K562 (cell line): ENCODE data around the gene LILRB3. TPM values are rescaled to one million over a fixed set of nuclear protein-coding genes. Genes with fewer than 3 reads are reported as not detected.

ENCODE experiments used
- CBX2 ChIP-seq: fragments of 200-600 bp; sonication (generic); IDR thresholded peaks from one replicate; pipeline ENCODE4 v1.6.1; 2012; ENCODE audit warnings: mild to moderate bottlenecking, low read length, inconsistent platforms; ENCODE audit not compliant: insufficient read depth, poor library complexity, severe bottlenecking
- CREB3 ChIP-seq: fragments of 450-650 bp; conservative IDR thresholded peaks from 2 replicates; pipeline ENCODE4 v1.6.1; 2016; ENCODE audit warnings: missing genetic modification characterization, low read depth, mild to moderate bottlenecking, missing compliant biosample characterization, moderate library complexity
- ELF2 ChIP-seq: fragments of 250-450 bp; sonication (Bioruptor Pico); IDR thresholded peaks from 2 replicates; pipeline ENCODE4 v1.5.0; 2021; ENCODE audit warnings: mild to moderate bottlenecking
- EP400 ChIP-seq: fragments of 450-650 bp; IDR thresholded peaks from 2 replicates; pipeline ENCODE4 v1.6.1; 2017; ENCODE audit warnings: antibody characterized with exemption, mild to moderate bottlenecking, moderate library complexity
- FOXK1 ChIP-seq: sonication (generic); formaldehyde crosslinking; IDR thresholded peaks from 2 replicates; pipeline ENCODE4 v1.8.0; 2022; ENCODE audit warnings: missing genetic modification reagents, mild to moderate bottlenecking, borderline replicate concordance
- HDAC3 ChIP-seq: fragments of 450-650 bp; IDR thresholded peaks from 2 replicates; pipeline ENCODE4 v1.6.1; 2018; ENCODE audit warnings: borderline replicate concordance, mild to moderate bottlenecking, moderate library complexity; ENCODE audit not compliant: partially characterized antibody
- ID3 ChIP-seq, 2 experiments: fragments of 250-450 bp in 1 of 2; fragments of 450-650 bp in 1 of 2; sonication (Bioruptor Pico) in 1 of 2; IDR thresholded peaks; 2 replicates each; pipeline versions ENCODE4 v1.6.1 to v1.8.0; 2016 to 2021; ENCODE audit warnings: mild to moderate bottlenecking in 2 of 2, moderate library complexity in 2 of 2, missing compliant biosample characterization in 1 of 2, missing genetic modification characterization in 1 of 2
- MAX ChIP-seq: sonication (generic); formaldehyde crosslinking; IDR thresholded peaks from 2 replicates; pipeline ENCODE4 v1.9.0; 2022; ENCODE audit warnings: mild to moderate bottlenecking, missing genetic modification reagents
- MTA2 ChIP-seq: fragments of 450-650 bp; IDR thresholded peaks from 2 replicates; pipeline ENCODE4 v1.6.1; 2016; ENCODE audit warnings: low read depth
- MTA3 ChIP-seq: fragments of 450-650 bp; formaldehyde crosslinking; IDR thresholded peaks from 2 replicates; pipeline ENCODE4 v1.6.1; 2017; ENCODE audit warnings: mild to moderate bottlenecking, borderline replicate concordance
- NCOA6 ChIP-seq: fragments of 450-650 bp; IDR thresholded peaks from 2 replicates; pipeline ENCODE4 v1.6.1; 2017; ENCODE audit warnings: mild to moderate bottlenecking
- NR1H2 ChIP-seq: sonication (generic); formaldehyde crosslinking; IDR thresholded peaks from 2 replicates; pipeline ENCODE4 v1.4.0; 2020; ENCODE audit warnings: mild to moderate bottlenecking, missing genetic modification reagents
- NR4A1 ChIP-seq, 2 experiments: fragments of 250-450 bp in 1 of 2; fragments of 450-650 bp in 1 of 2; sonication (Bioruptor Pico) in 1 of 2; IDR thresholded peaks; 2 replicates each; pipeline versions ENCODE4 v1.4.0 to v1.6.1; 2016 to 2020; ENCODE audit warnings: mild to moderate bottlenecking in 2 of 2, missing compliant biosample characterization in 1 of 2, missing genetic modification characterization in 1 of 2, moderate library complexity in 1 of 2
- NUFIP1 ChIP-seq: fragments of 450-650 bp; IDR thresholded peaks from 2 replicates; pipeline ENCODE4 v1.6.1; 2018; ENCODE audit not compliant: partially characterized antibody
- PTTG1 ChIP-seq: fragments of 450-650 bp; IDR thresholded peaks from 2 replicates; pipeline ENCODE4 v1.6.1; 2016; ENCODE audit warnings: low read depth, mild to moderate bottlenecking, missing genetic modification characterization, missing compliant biosample characterization
- RBM25 ChIP-seq: fragments of 200-400 bp; formaldehyde crosslinking; IDR thresholded peaks from 2 replicates; pipeline ENCODE4 v1.6.1; 2018; ENCODE audit warnings: low read length, low read depth, moderate library complexity; ENCODE audit not compliant: severe bottlenecking
- SMAD1 ChIP-seq: fragments of 150-350 bp; IDR thresholded peaks from 2 replicates; pipeline ENCODE4 v1.6.1; 2014; ENCODE audit warnings: low read length, low read depth; ENCODE audit not compliant: partially characterized antibody
- ZBTB12 ChIP-seq: fragments of 250-450 bp; sonication (Bioruptor Pico); IDR thresholded peaks from 2 replicates; pipeline ENCODE4 v1.4.0; 2020
- ZC3H8 ChIP-seq: fragments of 450-650 bp; IDR thresholded peaks from 2 replicates; pipeline ENCODE4 v1.6.1; 2017
- ZNF197 ChIP-seq: fragments of 200-800 bp; sonication (Bioruptor generic); IDR thresholded peaks from 2 replicates; pipeline ENCODE4 v1.6.1; 2016; ENCODE audit warnings: low read depth, missing genetic modification characterization, missing compliant biosample characterization
- ZNF277 ChIP-seq: fragments of 250-450 bp; sonication (Bioruptor Pico); IDR thresholded peaks from 2 replicates; pipeline ENCODE4 v1.8.0; 2022; ENCODE audit warnings: inconsistent platforms, mild to moderate bottlenecking, moderate library complexity, borderline replicate concordance
- ZNF444 ChIP-seq: fragments of 250-450 bp; sonication (Bioruptor Pico); IDR thresholded peaks from 2 replicates; pipeline ENCODE4 v1.4.0; 2020; ENCODE audit warnings: mild to moderate bottlenecking, moderate library complexity
- polyA plus RNA-seq, 8 experiments: library from polyadenylated mRNA; depleted of rRNA in 4 of 8; stranded (reverse) in 5 of 8; unstranded in 3 of 8; fragments of >200 nt; fragmentation: Nextera tagmentation in 2 of 8; fragmentation: Illumina TruSeq in 1 of 8; extraction: Ambion mirVana in 2 of 8; extraction: Trizol in 1 of 8; gene quantifications; 2 replicates each; pipeline versions ENCODE4 v1.2.1 to v1.2.3, GENCODE V29; 2011 to 2014; ENCODE audit warnings: inconsistent platforms in 1 of 8, missing spikeins in 1 of 8
- total RNA-seq, 7 experiments: library from RNA; depleted of rRNA in 6 of 7; stranded (reverse); fragments of >200 nt in 6 of 7; fragmentation: Illumina TruSeq in 2 of 7; extraction: Trizol in 2 of 7; gene quantifications; 2 replicates each; pipeline versions ENCODE4 v1.2.1 to v1.2.3, GENCODE V29; 2011 to 2021; ENCODE audit warnings: low replicate concordance in 1 of 7

LILRB3 gene
- total and polyA plus RNA-seq, 9 of the 15 experiments (the other 6 are each of a cell fraction or from before 2014, with no cell fraction given), result 0.01 to 0.09 TPM; not detected in 7

GRCh38 chr19:54209811-54210494 is 12.9 kb downstream of the LILRB3 start (continued):
- TF ChIP-seq ZNF444 (CRISPR knock-in tag), result no peak
- TF ChIP-seq NR4A1 (CRISPR knock-in tag; IDR thresholded peaks at IDR 0.05), result no peak
- no peak for TF ChIP-seq NR4A1 (tag; IDR thresholded peaks at IDR 0.05)
- TF ChIP-seq FOXK1 (CRISPR knock-in tag), result no peak
- TF ChIP-seq ZC3H8, result no peak
- 0 out of 2 replicates have a peak, but pooled peaks have one; percentile 19 for TF ChIP-seq CREB3 (tag)
- no peak for TF ChIP-seq NCOA6
- no peak for TF ChIP-seq PTTG1 (tag)
- TF ChIP-seq ZNF197 (CRISPR knock-in tag), result no peak
- TF ChIP-seq ZBTB12, result no peak
- no peak for TF ChIP-seq RBM25
- TF ChIP-seq NR1H2 (CRISPR knock-in tag), result no peak
- TF ChIP-seq ELF2, result no peak
- TF ChIP-seq HDAC3, result peak; percentile 52
- TF ChIP-seq MTA2, result 0 out of 2 replicates have a peak, but pooled peaks have one; percentile 13
- TF ChIP-seq ZNF277 (CRISPR knock-in tag), result no peak
- TF ChIP-seq SMAD1, result peak; percentile 69
- TF ChIP-seq ID3 (CRISPR knock-in tag; IDR thresholded peaks at IDR 0.05), result no peak
- no peak for TF ChIP-seq ID3 (tag; IDR thresholded peaks at IDR 0.05)
- TF ChIP-seq MTA3, result peak; percentile 71; the same call in 1 of the 2 replicates
- TF ChIP-seq MAX (CRISPR knock-in tag), result peak; percentile 73
- TF ChIP-seq CBX2, result no peak
- peak; percentile 43; the same call in 1 of the 2 replicates for TF ChIP-seq EP400
- no peak for TF ChIP-seq NUFIP1
